IMR-90 (cell line): ENCODE results near the gene KCNJ4. TPM values are rescaled to one million over a fixed set of nuclear protein-coding genes. Genes with fewer than 3 reads are reported as not detected.

Experiments
- ATAC-seq: fragments of 200-7000 bp; cut with Tn5 transposase; 2 replicates; pipeline ENCODE4 v1.9.1; 2020; ENCODE audit warnings: low read depth, mild to moderate bottlenecking, moderate library complexity
- BruUV-seq: library from RNA; stranded (reverse); fragments of 400-500 nt; replicated peaks from 2 replicates; lab custom pipeline; 2021; lab: Mats Ljungman, UMichigan
- CTCF ChIA-PET: fragments of 300-600 bp; formaldehyde crosslinking; extraction: SDS; loops from one replicate; lab custom pipeline; 2021; ENCODE audit warnings: antibody characterized with exemption; lab: Yijun Ruan, JAX
- POLR2A ChIA-PET: fragments of 300-600 bp; sonication (Branson Sonifier 250); formaldehyde crosslinking; loops from one replicate; lab custom pipeline; 2022; ENCODE audit warnings: antibody characterized with exemption; ENCODE audit not compliant: unreplicated experiment; lab: Charles Lee
- DNase-seq: peaks from one replicate; pipeline ENCODE4 v3.0.0; 2013
- H2AFZ ChIP-seq: replicated peaks from 2 replicates; pipeline ENCODE3; 2013; ENCODE audit warnings: low read length, mild to moderate bottlenecking; ENCODE audit not compliant: poor library complexity
- H2AK5ac ChIP-seq: 2 replicates; pipeline ENCODE4 v1.6.1; 2013; ENCODE audit warnings: low read depth, low read length, inconsistent platforms
- H2AK9ac ChIP-seq: replicated peaks from 2 replicates; pipeline ENCODE3; 2013; ENCODE audit warnings: mild to moderate bottlenecking, low read depth, low read length, moderate library complexity; ENCODE audit not compliant: poor library complexity
- H2BK120ac ChIP-seq: 2 replicates; pipeline ENCODE4 v1.6.1; 2013; ENCODE audit warnings: low read depth, low read length, inconsistent platforms
- H2BK15ac ChIP-seq: 3 replicates; pipeline ENCODE4 v1.6.1; 2013; ENCODE audit warnings: low read depth, low read length, inconsistent platforms
- H2BK20ac ChIP-seq: 2 replicates; pipeline ENCODE4 v1.6.1; 2013; ENCODE audit warnings: low read depth, mild to moderate bottlenecking, inconsistent platforms, low read length, moderate library complexity
- H2BK5ac ChIP-seq: 2 replicates; pipeline ENCODE4 v1.6.1; 2013; ENCODE audit warnings: mild to moderate bottlenecking, low read depth, low read length, inconsistent platforms; ENCODE audit not compliant: poor library complexity, severe bottlenecking
- H3K14ac ChIP-seq: replicated peaks from 2 replicates; pipeline ENCODE4 v1.6.1; 2013; ENCODE audit warnings: low read depth, low read length, inconsistent platforms
- H3K18ac ChIP-seq: 2 replicates; pipeline ENCODE4 v1.6.1; 2013; ENCODE audit warnings: low read depth, low read length, control low read depth
- H3K23ac ChIP-seq: 2 replicates; pipeline ENCODE4 v1.6.1; 2013; ENCODE audit warnings: low read depth, low read length, inconsistent platforms
- H3K27ac ChIP-seq: 2 replicates; pipeline ENCODE4 v1.5.1; 2013; ENCODE audit warnings: mild to moderate bottlenecking, control low read depth, low read length; ENCODE audit not compliant: insufficient read depth
- H3K27me3 ChIP-seq: 2 replicates; pipeline ENCODE4 v1.6.1; 2013; ENCODE audit warnings: low read length; ENCODE audit not compliant: control insufficient read depth, insufficient read depth
- H3K36me3 ChIP-seq: 2 replicates; pipeline ENCODE4 v1.6.1; 2013; ENCODE audit warnings: low read length, mixed read lengths; ENCODE audit not compliant: control insufficient read depth, insufficient read depth
- H3K4ac ChIP-seq: 2 replicates; pipeline ENCODE4 v1.6.1; 2013; ENCODE audit warnings: low read depth, low read length, inconsistent platforms
- H3K4me1 ChIP-seq: 2 replicates; pipeline ENCODE4 v1.6.1; 2013; ENCODE audit warnings: low read length, mixed read lengths; ENCODE audit not compliant: control insufficient read depth, insufficient read depth
- H3K4me2 ChIP-seq: 2 replicates; pipeline ENCODE4 v1.6.1; 2013; ENCODE audit warnings: low read depth, mild to moderate bottlenecking, control low read depth, low read length, moderate library complexity
- H3K4me3 ChIP-seq: 2 replicates; pipeline ENCODE4 v1.5.1; 2013; ENCODE audit warnings: low read depth, mild to moderate bottlenecking, control low read depth, low read length, moderate library complexity; ENCODE audit not compliant: insufficient read depth
- H3K56ac ChIP-seq: 2 replicates; pipeline ENCODE4 v1.6.1; 2013; ENCODE audit warnings: low read length, inconsistent platforms; ENCODE audit not compliant: insufficient read depth; ENCODE audit errors: extremely low read depth
- H3K79me1 ChIP-seq, 2 experiments: 2 replicates each; pipeline ENCODE4 v1.6.1; 2013; ENCODE audit warnings: low read length in 2 of 2, inconsistent platforms in 1 of 2, low read depth in 1 of 2
- H3K9ac ChIP-seq: 2 replicates; pipeline ENCODE4 v1.6.1; 2013; ENCODE audit warnings: low read depth, low read length, control low read depth
- H3K9me1 ChIP-seq: 2 replicates; pipeline ENCODE4 v1.6.1; 2013; ENCODE audit warnings: low read length, inconsistent platforms; ENCODE audit not compliant: insufficient read depth
- H3K9me3 ChIP-seq: 2 replicates; pipeline ENCODE4 v1.6.1; 2013; ENCODE audit warnings: low read length; ENCODE audit not compliant: control insufficient read depth, insufficient read depth
- H4K20me1 ChIP-seq: 2 replicates; pipeline ENCODE4 v1.6.1; 2013; ENCODE audit warnings: low read length, inconsistent platforms; ENCODE audit not compliant: insufficient read depth
- H4K5ac ChIP-seq: 2 replicates; pipeline ENCODE4 v1.6.1; 2013; ENCODE audit warnings: mild to moderate bottlenecking, low read depth, low read length, control low read depth
- H4K8ac ChIP-seq, 2 experiments: 2 replicates each; pipeline ENCODE4 v1.6.1; 2013; ENCODE audit warnings: low read depth in 2 of 2, low read length in 2 of 2, control low read depth in 1 of 2, inconsistent platforms in 1 of 2
- H4K91ac ChIP-seq: 2 replicates; pipeline ENCODE4 v1.6.1; 2013; ENCODE audit warnings: low read depth, low read length, inconsistent platforms; ENCODE audit not compliant: insufficient read depth
- BHLHE40 ChIP-seq: fragments of 150-350 bp; IDR thresholded peaks from 2 replicates; pipeline ENCODE4 v1.6.1; 2016; ENCODE audit warnings: mild to moderate bottlenecking, low read depth, low read length
- FOS ChIP-seq: fragments of 150-350 bp; IDR thresholded peaks from 2 replicates; pipeline ENCODE4 v1.6.1; 2016; ENCODE audit warnings: low read depth, low read length
- MXI1 ChIP-seq: IDR thresholded peaks from 2 replicates; pipeline ENCODE4 v1.6.1; 2012; ENCODE audit warnings: low read depth, mild to moderate bottlenecking, low read length, moderate library complexity, borderline replicate concordance
- NFE2L2 ChIP-seq: fragments of 150-350 bp; IDR thresholded peaks from 2 replicates; pipeline ENCODE4 v1.6.1; 2016; ENCODE audit warnings: low read depth, mild to moderate bottlenecking, low read length
- RCOR1 ChIP-seq: IDR thresholded peaks from 2 replicates; pipeline ENCODE4 v1.6.1; 2012; ENCODE audit warnings: mild to moderate bottlenecking, low read length, improper control_type of control experiment; ENCODE audit not compliant: insufficient replicate concordance
- RFX5 ChIP-seq: IDR thresholded peaks from 2 replicates; pipeline ENCODE4 v1.8.0; 2012; ENCODE audit warnings: low read depth, mild to moderate bottlenecking, low read length, moderate library complexity
- USF2 ChIP-seq: fragments of 150-350 bp; IDR thresholded peaks from 2 replicates; pipeline ENCODE4 v1.6.1; 2017; ENCODE audit warnings: mild to moderate bottlenecking, antibody characterized with exemption, low read length, low read depth
- WGBS, 2 experiments: methylation state at CpG; one replicate each; pipeline versions ENCODE4 v1.1.5 to v1.1.7; 2013; ENCODE audit warnings: missing lambda C conversion rate in 2 of 2; ENCODE audit not compliant: insufficient read length in 1 of 2; ENCODE audit errors: extremely low coverage in 2 of 2; 5-methylcytosine and 5-hydroxymethylcytosine counted together
- dilution Hi-C: fragments of 300-500 bp; cut with HindIII; formaldehyde crosslinking; loops from one replicate; pipeline ENCODE4 v1.14.3; 2018; ENCODE audit warnings: low sequenced_read_pairs; ENCODE audit not compliant: unreplicated experiment
- in situ Hi-C: fragments of 300-500 bp; cut with MboI; formaldehyde crosslinking; loops from 3 replicates; pipeline ENCODE4 v1.14.3; 2019; ENCODE audit warnings: low sequenced_read_pairs, inconsistent platforms, mixed read lengths
- intact Hi-C: fragments of 100-400 bp; cut with micrococcal nuclease; formaldehyde crosslinking; loops from 2 replicates; pipeline ENCODE4 v1.10.0; 2022
- polyA plus RNA-seq, 3 experiments: library from polyadenylated mRNA; depleted of rRNA; stranded (reverse); fragments of >200 nt; gene quantifications; 2 replicates each; pipeline ENCODE4 v1.2.3, GENCODE V29; 2012; ENCODE audit warnings: low replicate concordance in 1 of 3
- total RNA-seq: library from RNA; depleted of rRNA; stranded (reverse); fragments of >200 nt; gene quantifications from 2 replicates; pipeline ENCODE4 v1.2.3, GENCODE V29; 2012

KCNJ4 gene
- total and polyA plus RNA-seq, 2 of the 4 experiments (the other 2 are of a cell fraction), result not detected

GRCh38 chr22:38449776-38450175 lies 5.2 kb downstream of the KCNJ4 start:
- dilution Hi-C loops (no loop called here), in situ Hi-C loops (no loop called here), intact Hi-C loops (no loop called here)
- CTCF ChIA-PET, result interaction anchor here (0.6 kb wide), 1 partner anchor 77 kb away, joined by 4 read pairs; no protein-coding TSS in a partner anchor
- Histone ChIP-seq H3K9me1 (no peaks in the 10 kb centered on the region), H2AK5ac (no peak overlapping the region), H3K4me3 (no peak overlapping the region), H4K8ac (no peak overlapping the region), H3K4ac (no peak overlapping the region), H2BK15ac (no peak overlapping the region), H2BK20ac (no peak overlapping the region), H3K23ac (no peak overlapping the region), H4K5ac (no peak overlapping the region), H3K9me3 (no peaks in the 10 kb centered on the region; the same call in 1 of the 2 replicates), H4K91ac (no peak overlapping the region), H4K20me1 (no peaks in the 10 kb centered on the region), H3K14ac (no peak overlapping the region), H3K4me1 (no peaks in the 10 kb centered on the region; the same call in 1 of the 2 replicates), H3K56ac (no peak overlapping the region), H2BK120ac (no peak overlapping the region), H3K4me2 (no peak overlapping the region), H3K9ac (no peak overlapping the region), H3K18ac (no peak overlapping the region), H3K79me1 (no peaks in the 10 kb centered on the region), H2AFZ (no peak overlapping the region), H2AK9ac (no peak overlapping the region), H3K27ac (no peak overlapping the region), H3K36me3 (no peaks in the 10 kb centered on the region), H3K27me3 (peaks cover 76% of the 10 kb centered on the region), H2BK5ac (no peak overlapping the region)
- TF ChIP-seq BHLHE40, result no peak
- TF ChIP-seq RFX5, result no peak
- TF ChIP-seq MXI1, result no peak
- TF ChIP-seq FOS, result no peak
- no peak for TF ChIP-seq USF2
- no peak for TF ChIP-seq NFE2L2
- no peak for TF ChIP-seq RCOR1
- ATAC-seq, result no peak
- no peak for DNase-seq
- WGBS, 2 experiments, result 70% methylated on average over 2 of the region's 18 CpGs; no CpG with 5 or more reads in 1 of the 2 experiments
- POLR2A ChIA-PET, result no interaction called here
- no TSS peak for BruUV-seq
